ENCODE results near the gene GRIK4.

The GRIK4 gene

DNA sequence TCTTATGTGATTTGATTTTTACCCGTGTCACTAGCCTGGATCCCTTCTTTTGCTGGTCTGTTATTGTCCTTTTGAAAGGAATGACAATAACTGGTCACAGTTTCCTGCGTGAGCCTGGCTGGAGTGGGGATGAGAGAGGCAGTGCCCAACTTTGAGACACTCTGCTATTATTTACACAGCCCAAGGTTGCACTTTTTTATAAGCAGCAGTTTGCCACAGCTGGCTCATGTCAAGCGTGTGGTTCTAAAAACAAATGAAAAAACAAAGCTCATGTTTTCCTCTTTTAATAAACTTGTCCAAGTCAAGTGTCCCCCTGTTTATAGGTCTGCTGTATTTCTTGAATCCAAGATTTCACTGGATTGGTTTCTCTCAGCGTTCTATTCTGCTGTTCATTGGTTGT, 201.3 kb downstream of the GRIK4 start:
- DNase-seq = no peak

GRCh38 chr11:120713296-120713695, 201.7 kb downstream of the GRIK4 start:
- DNase-seq = no peak

DNA sequence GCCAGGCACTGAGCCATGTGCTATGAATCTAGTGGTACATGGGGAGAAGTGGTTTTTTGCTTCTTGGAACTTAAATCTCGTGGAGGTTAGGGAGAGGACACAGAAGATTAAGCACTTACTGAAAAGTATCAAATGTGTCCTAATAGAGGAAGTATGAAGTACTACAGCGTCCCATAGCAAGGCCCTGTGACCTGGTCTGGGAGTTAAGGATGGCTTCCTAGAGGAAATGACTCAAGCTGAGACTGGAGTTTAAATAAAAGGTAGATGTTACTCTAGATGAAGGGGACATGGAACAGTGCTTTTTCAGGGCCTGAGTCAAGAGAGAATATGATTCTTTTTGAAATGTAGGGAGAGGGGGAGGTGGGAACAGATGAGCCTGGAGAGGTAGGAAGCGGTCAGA, 202.9 kb downstream of the GRIK4 start:
- no peak for DNase-seq

- DNase-seq = no peak
Measured at GRCh38 chr11:120715239-120715638, 203.7 kb downstream of the GRIK4 start.

DNA sequence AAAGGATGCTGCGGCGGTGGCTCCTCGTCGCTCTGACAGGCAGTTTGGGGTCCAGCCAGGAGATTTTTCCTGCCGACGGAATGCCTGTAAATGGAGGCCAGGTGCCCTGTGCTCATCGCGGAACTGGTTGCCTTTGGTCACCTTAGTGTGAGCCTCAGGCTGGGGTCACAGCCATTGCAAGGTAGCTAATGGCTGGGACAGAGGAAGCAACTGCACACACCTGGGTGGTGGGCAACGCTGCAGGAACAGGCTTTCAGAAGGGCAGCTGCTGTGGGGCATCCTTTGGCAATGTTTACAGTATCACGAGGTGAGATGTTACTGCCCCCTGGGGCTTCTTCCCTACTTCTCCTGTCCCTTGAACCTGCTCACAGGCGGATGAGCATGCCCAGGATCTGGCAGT, 205.5 kb downstream of the GRIK4 start:
- DNase-seq = no peak

DNA sequence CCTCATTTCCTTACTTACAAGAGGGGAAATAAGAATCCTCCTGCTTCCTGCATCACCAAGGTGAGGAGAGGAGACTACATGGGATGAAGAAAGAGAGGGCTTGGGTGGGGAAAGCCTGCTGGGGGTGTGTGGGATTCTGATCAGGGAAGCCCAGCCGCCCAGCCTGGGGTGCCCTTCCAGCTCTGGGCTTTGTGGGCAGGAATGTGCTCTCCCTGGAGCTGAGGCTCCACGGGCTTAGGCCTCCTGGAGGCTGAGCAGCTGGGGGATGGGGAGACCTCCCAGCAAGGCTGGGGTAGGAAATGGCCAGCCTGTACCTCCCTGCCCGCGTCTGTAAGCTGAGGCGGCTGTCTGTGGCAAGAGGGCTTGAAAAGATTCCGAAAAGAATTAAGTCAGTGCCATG, 206.1 kb downstream of the GRIK4 start:
- DNase-seq = no peak

- DNase-seq = no peak
Measured at GRCh38 chr11:120718171-120718570, 206.6 kb downstream of the GRIK4 start.

DNA sequence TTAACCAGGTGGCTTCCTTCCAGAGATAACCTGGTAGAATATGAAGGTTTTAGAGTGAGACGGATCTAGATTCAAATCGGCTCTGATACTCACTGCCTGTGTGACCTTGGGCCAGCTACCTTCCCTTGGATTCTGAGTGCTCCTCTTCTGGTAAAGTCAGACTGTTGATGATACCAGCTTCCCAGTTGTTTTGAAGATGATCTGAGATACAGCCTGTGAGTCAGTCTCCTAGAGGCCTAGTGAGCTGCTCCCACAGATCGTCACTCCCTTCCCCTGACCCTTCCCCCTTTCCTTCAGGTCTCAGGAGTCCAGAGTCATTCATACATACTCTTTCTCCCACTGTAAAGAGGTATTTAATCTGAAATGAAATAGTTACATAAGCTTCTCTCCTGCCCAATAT, 207.8 kb downstream of the GRIK4 start:
- no peak for DNase-seq

GRCh38 chr11:120720760-120721159, 209.2 kb downstream of the GRIK4 start:
- no peak for DNase-seq

- DNase-seq = no peak
Measured at GRCh38 chr11:120722524-120722923, 211.0 kb downstream of the GRIK4 start.

GRCh38 chr11:120723751-120724150, 212.2 kb downstream of the GRIK4 start:
- no peak for DNase-seq

DNA sequence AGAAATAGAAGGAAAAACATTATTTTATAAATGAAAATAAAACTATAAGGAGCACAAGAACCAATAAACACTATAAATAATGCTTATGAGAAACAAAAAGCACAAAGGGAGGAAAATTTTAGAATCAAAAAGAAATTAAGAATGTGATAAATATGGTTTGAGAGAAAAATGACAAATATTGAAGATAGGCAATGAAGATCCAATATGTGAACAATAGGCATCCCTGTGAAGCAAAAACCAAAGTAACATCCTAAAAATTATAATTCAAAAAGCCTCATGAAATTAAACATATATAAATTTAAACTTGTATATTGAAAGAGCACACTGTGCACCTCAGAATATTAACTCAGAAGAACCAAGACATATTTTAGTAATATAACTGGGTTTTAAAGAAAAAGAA, 216.2 kb downstream of the GRIK4 start:
- DNase-seq = no peak

DNA sequence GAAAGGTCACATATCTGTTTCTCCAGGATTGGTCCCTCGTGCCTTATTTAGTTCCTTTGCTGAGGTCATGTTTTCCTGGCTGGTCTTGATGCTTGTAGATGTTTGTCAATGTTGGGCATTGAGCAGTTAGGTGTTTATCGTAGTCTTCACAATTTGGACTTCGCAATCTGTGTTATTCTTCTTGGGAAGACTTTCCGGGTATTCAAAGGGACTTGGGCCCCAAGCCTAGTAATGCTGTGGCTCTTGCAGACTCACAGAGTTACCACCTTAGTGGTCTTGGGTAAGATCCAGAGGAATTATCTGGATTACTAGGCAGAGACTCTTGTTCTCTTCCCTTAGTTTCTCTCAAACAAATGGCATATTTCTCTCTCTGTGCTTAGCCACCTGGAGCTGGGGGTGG, 223.5 kb downstream of the GRIK4 start:
- DNase-seq = no peak

GRCh38 chr11:120738516-120739046, 227.0 kb downstream of the GRIK4 start:
- DNase-seq = no peak

DNA sequence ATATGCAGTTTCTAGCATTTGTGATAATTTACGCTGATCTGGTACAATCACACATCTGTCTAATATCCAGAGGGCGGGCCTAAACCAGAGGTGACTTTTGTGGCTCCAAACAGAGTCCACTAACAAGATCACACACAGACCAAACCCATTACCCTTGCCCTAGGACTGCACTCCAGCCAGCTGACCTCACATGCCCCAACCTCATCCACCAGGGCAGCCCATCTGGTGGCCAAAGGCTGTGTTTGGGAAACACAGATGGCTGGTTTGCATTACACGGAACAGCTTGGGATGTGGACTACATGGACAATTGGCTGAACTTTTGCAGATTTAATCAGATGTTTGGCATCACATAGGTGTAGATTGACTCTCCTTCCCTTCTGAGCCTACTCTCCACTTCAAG, 228.2 kb downstream of the GRIK4 start:
- DNase-seq = no peak

GRCh38 chr11:120740380-120740779, 228.8 kb downstream of the GRIK4 start:
- DNase-seq = no peak

DNA sequence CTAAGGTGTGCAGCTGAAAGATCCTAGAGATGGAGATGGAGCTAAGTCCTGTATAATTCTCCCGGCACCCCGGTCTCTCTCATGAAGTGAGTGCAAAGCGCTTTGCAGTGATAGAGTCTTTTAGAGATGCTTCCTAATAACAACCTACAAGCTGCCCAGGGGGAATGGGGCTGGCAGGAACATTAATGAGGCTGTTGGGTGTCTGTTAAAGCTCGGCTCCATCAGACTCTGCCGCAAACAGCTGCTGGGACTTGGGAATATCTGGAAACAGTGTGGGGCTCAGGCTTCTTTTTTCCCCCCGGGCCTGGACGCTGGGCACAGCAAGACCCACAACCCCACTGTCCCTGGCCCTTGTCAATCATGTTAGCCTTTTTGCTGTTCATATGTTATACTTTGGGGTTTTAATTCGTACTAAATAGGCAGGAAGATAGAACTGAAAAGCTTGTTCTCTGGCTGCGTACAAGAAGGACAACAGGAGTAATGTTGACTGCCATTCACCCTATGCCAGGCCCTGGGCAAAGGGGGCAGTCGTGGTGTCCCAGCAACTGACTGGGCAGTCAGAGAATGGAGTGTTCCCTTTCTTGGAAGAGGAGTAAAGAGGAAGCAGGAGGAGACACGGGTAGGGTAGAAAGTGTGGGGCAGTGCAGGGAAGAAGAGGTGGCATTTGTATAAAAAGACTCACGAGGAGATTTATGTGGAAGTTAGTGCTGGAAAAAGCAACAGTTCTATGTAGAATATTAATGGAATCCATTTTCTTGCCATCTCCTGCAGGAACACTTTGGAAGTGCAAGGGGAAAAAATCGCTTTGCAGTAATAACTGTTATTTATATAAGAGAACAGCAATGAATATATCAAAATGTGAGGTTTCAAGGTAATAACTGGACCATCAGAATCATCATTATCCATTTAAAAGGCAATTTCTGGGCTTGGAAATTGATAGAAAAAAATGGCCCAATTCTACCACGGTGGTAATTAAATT, 232.8 kb downstream of the GRIK4 start:
- DNase-seq = no peak

DNA sequence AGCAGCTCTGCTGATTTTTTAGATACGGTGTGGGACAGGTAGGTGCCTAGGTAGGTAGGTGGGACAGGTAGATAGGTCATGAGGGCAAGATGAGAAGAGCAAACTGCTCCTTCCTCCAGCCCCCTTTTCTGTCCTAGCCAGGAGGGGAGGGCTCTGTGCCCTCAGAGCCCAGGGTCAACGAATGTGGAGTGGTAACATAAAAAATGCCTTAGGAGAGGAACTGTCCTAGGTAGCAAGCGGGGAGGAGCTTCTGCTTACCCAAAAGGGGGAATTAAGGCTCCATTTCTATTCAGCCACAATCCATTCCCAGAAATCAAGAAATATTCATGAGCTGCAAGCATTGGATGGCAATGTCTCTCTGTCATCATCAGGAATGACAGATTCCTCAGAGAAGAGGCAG, 234.8 kb downstream of the GRIK4 start:
- DNase-seq = no peak

GRCh38 chr11:120746836-120747609, 235.5 kb downstream of the GRIK4 start:
- DNase-seq = no peak

- no peak for DNase-seq
Measured at GRCh38 chr11:120747850-120748814, 236.6 kb downstream of the GRIK4 start.

- DNase-seq = no peak
Measured at GRCh38 chr11:120749395-120749794, 237.8 kb downstream of the GRIK4 start.
